NCI-H2196 (cell line): ENCODE data around the gene ZNF367.
"Not testable (repeated sequence)": the region's sequence is repeated elsewhere in the genome, so short reads cannot be mapped to it uniquely, and the experiment has no call there.

ENCODE experiments used
- DNase-seq: peaks from one replicate; lab custom pipeline; 2025; ENCODE audit not compliant: unreplicated experiment; lab: John Stamatoyannopoulos, UW

Gene ZNF367

DNA sequence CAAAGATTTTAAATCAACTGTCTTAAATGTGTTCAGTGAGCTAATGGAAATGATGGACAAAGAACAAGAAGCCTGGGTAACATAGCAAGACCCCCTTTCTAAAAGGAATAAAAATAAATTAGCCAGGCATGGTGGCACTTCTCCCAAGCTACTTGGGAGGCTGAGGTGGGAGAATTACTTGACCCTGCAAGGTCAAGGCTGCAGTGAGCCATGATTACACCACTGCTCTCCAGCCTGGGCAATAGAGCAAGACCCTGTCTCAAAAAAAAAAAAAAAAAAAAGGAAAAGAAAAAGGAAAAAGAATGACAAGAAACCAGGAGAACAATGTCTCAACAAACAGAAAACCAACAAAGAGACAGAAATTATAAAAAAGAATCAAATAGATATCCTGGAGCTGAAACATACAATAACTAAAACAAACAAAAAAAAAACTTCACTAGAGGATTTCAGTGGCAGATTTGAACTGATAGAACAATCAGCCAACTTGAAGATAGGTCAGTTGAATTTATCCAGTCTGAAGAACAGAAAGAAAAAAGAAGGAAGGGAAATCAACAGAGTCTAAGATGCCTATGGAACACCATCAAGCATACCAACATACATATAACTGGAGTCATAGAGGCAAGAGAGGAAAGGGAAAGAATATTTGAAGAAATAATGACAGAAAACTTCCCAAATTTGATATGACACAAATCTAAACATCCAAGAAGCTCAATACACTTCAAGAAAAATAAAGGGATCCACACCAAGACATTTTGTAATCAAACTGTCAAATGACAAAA, 17.8 kb downstream of the ZNF367 start:
- DNase-seq: no peak

DNA sequence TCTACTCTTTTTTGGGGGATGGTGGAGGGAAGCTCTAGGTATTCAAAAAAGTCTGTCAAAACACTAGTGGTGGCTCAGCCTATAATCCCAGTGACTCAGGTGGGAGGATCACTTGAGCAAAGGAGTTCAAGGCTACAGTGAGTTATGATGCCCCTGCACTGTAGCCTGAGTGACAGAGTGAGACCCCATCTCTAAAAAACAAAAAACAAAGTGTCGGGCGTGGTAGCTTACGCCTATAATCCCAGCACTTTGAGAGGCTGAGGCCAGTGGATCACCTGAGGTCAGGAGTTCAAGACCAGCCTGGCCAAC, 18.9 kb downstream of the ZNF367 start:
- no peak for DNase-seq

GRCh38 chr9:96398582-96399324, 19.4 kb downstream of the ZNF367 start:
- DNase-seq: no peak

GRCh38 chr9:96395964-96396363, 22.2 kb downstream of the ZNF367 start:
- DNase-seq: no peak

DNA sequence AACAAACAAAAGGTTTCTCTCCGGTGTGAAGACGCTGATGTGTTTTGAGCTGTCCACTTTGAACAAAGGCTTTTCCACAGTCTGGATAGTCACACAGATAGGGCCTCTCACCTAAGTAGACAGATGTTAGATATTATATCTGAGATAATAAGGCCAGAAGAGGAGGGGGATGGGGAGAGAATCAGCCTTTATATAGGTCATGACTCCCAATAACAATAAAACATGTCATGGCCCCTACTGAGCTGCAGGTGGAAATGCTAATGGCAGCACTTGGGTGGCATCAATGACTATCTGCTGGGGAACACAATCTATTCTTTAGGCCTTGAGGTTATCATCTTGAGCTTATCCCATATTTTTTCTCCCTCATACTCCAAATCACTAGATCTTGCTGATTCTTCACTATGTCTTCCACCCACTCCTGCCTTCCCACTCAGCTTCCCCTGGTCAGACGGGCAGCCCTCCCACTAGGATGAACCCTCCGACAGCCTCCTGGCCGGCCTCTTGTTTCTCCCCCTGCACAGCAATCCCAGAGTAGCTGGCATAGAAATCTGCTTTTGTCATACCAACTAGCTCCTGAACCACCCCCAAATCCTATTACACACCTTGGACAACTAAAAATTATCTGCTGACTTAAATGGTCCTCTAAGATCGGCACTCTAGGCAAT, 23.2 kb downstream of the ZNF367 start:
- no peak for DNase-seq

DNA sequence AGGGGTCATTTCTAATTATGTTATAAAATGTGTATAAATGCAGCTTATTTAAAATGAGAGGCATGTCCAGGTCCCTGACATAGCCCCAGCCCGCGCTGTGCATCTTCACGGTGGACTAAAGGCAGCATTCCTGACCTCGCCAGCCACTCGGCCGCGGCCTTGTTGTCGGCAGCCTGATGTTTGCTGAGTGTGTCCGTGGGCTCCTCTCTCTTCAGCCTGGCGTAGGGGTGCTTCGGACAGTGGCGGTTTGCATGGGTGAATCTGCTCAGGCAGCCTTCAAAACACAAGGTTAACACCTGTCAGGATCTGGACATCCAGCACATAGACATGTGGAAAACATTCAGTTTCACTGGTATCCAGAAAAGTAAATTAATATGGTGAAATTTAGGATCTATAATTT, 25.9 kb downstream of the ZNF367 start:
- no peak for DNase-seq

DNA sequence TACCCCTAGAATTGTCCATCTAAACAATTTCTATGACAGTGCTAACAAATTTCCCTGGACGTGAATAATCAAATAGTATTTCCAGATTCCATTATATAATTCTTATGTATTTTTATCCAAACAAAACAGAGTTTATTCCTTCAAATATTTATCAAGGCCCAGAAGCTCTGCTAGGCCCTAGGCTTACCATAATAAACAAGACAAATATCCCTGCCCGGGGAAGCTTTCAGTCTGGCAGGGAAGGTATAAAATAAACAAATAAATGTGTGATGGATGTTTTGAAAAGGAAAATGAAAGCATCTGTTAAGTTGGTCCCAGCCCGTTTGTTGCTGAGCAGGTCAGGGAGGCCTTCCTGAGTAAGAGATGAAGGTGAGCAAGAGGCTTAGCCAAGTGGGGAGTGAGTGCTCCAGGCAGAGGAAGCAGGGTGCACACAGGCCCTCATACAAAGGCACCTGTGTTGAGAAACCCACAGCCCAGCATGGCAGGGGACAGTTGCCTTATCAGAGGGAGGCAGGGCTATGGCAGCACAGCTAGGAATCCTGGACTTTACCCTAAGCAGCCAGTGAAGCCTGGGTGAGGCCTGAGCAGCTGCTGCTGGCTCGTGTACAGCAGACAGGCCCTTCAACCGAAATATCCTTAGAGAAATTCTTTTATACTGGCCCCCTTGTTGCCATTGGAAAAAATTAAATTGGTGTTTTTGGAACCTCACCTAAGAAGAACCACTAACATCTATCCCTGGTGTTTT, 27.0 kb downstream of the ZNF367 start:
- no peak for DNase-seq

DNA sequence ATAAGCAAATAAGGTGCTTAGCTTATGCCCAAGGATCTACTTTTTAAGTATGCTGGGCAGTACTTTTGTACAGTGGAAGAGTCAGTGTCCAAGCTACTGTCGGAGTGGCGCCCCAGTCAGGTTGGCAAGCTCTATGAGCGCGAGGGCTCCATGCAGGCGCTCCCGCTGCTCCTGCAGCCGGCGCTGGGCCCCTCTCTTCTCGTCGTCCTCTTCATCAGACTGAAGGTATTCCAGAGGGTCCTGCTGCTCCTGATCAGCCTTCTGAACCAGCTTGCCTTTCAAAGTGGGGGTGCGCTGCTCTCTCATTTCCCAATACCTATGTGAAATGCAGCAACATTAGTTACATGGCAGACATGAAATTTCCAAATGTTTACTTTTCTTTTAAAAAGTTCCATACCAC, 30.0 kb downstream of the ZNF367 start:
- no peak for DNase-seq

- DNase-seq: no peak
Measured at GRCh38 chr9:96386157-96386556, 32.0 kb downstream of the ZNF367 start.

DNA sequence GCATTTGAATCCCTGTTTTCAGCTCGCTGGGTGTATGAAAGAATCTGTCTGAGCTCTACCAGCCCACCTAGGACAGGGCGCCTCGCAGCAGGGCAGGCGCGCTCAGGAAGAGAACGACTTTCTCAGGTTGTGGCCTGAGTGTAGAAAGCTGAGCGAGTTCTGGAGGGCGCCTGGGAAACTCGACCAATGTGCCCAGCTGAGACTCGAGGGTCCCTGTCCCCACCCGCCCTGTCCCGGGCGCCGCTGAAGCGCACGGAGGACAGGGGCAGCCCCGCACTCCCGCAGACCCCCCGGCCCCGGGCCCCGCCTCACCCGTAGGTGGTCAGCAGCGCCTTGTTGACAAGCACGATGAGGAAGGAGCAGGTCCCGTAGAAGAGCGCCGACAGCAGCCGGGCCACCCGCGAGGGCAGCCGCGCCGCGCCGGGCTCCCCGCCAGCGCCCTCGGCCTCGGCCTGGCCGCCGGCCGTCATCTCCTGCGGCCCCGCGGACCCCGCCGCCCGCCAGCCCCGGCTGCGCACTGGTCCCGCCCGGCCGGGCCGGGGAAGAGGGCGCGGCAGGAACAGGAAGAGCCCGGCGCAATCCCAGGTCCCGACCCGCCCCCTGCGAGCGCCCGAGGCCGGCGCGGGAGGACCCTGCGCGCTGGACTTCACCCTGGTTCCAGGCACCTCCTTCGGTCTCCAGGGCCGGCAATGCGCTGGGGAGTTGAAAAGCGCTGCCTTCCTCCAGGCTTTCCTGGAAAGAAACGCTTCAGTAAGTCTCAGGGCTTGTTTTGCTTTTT, 34.8 kb downstream of the ZNF367 start, which contains the start of gene SLC35D2:
TSS of gene SLC35D2 (minus strand) at position 547 of the 778 bp plus-strand sequence. CDS start at position 470, 77 bp downstream.
- DNase-seq: peak; percentile 27

DNA sequence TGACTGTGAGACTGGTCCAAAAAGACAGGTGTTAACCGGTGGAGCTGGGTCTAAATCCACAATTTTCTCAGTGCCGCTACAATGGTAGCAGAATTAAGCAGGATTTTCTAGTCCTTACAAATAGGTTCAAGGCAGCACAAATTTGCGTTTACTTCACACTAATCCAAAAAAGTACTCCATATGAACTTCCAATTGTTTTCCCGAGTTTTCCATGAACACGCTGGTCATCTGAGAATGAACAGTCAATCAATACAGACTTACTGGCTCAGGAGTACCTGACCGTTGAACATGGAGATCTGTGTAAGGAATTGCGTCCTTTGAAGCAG, 35.4 kb downstream of the ZNF367 start:
- DNase-seq: peak; percentile 11

DNA sequence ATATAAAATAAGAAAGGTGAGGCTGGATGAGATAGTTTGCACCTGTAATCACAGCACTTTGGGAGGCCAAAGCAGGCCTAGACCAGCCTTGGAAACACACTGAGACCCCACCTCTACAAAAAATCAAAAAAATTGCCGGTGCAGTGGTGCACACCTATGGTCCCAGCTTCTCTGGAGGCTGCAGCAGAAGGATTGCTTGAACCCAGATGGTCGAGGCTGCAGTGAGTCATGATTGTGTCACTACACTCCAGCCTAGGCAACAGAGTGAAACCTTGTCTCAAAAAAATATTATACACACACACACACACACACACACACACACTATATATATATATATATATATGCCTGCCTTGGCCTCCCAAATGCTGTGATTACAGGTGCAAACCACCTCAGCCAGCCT, 36.0 kb downstream of the ZNF367 start:
- no peak for DNase-seq

GRCh38 chr9:96381696-96382095, 36.5 kb downstream of the ZNF367 start:
- no peak for DNase-seq

DNA sequence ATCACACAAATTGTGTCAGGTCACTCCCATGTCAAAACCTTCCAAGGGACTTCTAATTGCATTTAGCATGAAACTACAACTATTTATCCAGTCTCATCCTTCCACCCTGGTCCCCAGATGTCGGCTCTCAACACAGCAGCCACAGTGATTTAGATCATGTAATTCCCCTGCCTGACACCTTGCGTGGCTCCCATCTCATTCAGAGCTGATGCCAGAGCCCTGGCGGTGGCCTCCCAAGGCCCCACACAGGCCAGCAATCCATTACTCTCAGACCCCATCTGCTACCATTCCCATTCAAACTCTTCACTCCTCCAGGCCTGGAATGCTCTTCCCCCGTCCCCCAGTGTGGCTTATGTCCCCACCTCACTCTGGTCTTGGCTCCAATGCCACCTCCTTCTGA, 37.0 kb downstream of the ZNF367 start:
- DNase-seq: no peak

DNA sequence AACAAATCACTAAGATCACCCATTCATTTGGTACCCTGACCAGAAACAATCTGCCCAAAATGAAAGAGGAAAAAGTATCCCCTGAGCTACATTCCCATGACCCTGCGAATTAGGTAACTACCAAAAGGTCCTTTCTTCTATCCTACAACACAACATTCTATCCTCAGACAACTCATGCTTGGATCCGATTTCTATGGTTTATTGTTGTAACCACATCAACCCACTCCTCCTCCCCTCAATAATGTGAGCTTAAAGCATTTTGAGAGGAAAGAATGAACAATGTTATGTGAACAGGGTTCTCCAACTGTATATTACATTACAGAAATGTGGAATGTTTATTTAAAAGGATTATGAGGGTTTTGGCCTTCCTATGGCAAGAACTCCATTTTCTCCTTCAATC, 38.7 kb downstream of the ZNF367 start:
- DNase-seq: no peak

DNA sequence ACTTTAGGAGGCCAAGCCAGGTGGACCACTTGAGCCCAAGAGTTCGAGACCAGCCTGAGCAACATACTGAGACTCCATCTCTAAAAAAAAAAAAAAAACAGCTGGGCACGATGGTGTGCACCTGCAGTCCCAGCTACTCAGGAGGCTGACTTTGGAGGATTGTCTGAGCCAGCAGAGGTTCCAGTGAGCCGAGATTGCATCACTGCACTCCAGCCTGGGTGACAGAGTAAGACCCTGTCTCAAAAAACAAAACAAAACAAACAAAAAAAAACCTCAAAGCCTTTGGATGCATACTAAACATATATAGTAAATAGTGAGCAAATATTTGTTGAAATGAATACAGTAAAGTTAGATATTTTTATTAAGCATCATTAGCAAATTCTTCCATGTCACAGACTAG, 40.0 kb downstream of the ZNF367 start:
- no peak for DNase-seq

DNA sequence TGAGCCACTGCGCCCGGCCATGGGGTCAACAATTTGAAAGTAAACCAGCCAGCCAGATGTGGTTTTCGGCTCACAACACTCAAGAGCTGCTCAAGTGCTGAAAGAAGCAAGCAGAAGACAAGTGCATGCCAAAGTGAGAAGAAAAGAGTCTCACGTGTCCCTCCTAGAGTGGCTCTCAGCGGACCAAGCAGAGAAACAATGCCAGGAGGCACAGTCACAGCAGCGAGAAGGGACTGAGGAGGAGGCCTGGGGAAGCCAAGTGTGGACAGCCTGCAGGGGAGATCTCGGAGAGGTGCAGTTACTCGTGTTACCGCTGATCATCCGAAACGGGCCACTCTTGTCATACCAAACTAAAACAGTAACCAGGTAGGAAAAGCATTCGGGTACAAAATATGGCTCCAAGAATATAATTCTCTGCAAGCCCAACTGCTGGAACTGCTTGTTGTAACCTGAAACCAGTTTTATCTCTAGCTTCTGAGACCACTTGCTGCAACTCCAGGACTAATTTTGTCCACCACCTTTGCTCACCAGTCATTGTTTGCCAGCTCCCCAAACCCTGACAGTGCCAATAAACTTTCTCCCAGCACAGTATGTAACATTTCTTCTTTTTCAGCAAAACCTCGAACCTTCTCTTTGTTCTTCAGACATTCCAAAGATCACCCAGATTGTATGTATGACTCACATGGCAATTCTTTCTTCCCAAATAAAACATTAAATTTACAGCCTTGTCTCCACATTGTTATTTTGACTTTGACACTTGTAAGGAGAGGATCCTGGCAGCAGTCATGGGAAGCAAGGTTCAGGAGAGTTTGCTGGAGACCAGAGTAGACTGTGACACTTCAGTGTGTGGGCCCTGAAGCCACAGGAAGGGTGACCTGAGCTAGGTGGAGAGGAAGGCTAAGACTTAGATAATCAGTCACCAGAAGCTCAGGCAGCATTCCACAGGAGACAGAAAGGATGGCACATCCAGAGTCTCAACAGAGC, 41.0 kb downstream of the ZNF367 start:
- peak; percentile 23 for DNase-seq

DNA sequence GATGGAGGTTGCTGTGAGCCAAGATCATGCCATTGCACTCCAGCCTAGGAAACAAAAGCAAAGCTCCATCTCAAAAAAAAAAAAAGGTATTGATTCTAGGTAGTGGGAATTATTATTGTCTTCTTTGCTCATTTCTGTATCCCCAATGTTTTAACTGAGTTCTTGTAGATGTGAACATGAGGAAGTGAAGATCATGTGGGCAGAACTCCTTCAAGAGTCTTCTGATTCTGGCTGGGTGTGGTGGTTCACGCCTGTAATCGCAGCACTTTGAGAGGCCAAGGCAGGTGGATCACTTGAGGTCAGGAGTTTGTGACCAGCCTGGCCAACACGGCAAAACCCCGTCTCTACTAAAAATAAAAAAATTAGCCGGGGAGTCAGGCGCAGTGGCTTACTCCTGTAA, 42.7 kb downstream of the ZNF367 start:
- not testable (repeated sequence) for DNase-seq

DNA sequence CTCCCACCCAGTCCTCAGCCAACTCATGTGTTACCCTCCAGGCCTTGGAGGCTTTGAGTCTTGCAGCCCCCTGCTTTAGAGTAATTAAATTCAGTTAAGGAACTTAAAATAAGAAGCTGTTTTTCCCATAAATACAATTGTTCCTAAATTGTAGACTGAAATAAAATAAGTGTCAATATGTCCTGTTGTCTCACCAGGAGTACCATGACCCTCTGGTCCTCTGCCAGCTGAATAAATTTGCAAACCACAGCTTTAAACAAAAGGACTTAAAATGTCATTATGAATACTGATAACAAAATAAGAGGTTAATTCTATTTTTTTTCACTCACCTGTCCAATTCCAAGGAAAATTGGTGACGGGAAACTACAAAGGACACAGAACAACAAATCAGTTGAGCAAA, 50.2 kb downstream of the ZNF367 start:
- no peak for DNase-seq
